HG03095 (cell line): Measurements from ENCODE around the gene LLGL2.

Experiments
- ATAC-seq: cut with Tn5 transposase; IDR thresholded peaks from one replicate; pipeline ENCODE4 v1.9.1; 2021; ENCODE audit warnings: moderate library complexity; ENCODE audit not compliant: unreplicated experiment

Gene LLGL2

DNA sequence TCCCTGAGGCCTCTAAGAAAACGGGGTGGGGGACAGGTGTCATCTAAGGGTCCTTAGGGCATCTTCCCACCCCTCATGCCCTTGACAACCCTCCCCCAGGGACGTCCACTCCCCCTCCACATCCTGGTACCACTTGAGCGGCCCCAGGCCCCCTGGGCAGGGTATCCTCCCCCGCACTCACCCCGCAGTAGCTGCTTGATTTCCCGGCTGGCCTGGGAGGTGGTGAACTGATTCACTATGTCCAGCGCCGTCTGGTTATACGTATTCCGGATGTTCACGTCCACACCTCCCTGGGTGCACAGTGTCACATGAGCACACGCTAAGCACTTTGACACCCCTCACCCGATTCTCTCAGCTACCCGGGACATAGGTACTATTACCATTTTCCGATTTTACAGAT is 19.9 kb upstream of the LLGL2 start:
- no peak for ATAC-seq

DNA sequence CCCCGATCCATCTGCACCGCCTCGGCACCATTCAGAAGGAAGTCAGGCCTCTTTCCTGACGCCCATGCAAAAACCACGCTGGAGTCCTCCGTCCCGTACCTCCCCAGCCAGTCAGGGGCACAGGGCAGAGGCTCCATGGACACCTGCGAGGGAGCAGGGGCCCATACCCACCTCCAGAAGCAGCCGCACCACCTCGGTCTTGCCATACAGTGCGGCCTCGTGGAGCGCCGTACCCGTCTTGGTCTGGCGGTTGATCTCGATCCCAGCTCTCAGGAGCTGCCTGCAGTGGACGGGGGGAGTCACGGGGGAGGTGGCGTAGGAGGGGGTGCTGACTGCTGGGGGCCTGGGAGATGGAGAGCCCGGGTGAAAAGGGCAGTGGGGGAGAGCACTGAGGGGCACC is 19.4 kb upstream of the LLGL2 start:
- no peak for ATAC-seq

DNA sequence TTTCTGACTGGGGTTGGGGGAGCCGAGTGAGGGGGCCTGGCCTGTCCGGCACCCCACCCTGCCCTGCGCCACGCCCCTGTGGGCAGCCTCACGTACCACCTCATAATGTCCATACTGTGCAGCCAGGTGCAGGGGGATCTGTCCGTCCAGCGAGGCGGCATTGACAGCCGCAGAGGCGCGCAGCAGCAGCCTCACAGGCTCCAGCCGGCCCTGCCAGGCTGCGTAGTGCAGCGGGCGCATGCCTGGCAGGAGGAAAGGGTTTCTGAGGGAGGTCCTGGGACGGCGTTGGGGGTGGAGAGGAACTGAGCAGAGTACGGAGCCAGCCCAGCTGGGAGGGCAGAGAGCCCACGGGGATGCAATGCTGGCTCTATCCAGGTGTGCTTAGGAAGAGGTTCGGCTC is 18.6 kb upstream of the LLGL2 start:
- ATAC-seq: no peak

DNA sequence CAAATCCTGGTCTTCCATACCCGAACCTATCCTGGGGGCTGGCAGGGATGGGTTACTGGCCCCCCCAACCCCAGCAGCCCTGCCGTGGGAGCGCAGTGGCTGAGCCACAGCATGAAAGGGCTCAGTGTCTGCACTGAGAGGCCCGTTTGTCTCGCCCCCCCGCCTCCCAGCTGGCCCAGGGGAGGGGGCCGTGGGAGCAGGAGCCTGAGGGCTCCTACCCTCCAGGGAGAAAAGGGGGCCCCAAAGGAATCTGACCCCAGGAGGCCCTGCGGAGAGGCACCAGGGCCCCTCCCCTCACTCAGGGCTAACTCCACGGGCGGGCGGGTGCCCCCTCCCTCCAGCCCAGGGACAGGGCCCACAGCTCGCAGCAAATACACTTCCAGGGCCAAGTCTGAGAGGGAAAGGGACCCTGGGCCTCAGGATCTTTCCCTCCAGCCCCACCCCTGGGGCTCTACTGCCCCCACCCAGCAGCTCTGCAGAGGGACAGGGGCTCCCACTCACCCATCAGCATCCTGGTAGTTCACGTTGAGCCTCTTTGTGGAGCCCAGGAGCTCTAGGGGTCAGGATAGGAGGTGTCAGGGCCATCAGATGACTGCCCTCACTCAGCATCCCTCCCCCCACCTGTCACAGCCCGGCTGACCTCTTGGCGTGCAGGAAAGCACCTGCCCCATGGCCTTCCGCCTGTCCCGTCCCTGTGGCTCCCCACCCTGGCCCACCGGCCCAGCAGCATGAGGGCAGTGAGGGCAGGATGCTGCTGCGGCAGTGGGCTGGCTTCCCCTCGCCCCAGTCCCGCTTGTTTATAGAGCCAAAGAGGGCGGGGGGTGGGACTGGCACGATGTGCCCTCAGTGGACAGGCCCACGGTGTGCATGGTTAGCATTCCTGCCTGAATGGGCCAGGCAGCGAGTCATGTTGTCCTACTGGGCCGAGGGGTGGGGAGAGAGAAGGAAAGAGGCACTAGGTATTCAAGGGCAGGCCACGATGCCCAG is 17.5 kb upstream of the LLGL2 start:
- ATAC-seq: no peak

DNA sequence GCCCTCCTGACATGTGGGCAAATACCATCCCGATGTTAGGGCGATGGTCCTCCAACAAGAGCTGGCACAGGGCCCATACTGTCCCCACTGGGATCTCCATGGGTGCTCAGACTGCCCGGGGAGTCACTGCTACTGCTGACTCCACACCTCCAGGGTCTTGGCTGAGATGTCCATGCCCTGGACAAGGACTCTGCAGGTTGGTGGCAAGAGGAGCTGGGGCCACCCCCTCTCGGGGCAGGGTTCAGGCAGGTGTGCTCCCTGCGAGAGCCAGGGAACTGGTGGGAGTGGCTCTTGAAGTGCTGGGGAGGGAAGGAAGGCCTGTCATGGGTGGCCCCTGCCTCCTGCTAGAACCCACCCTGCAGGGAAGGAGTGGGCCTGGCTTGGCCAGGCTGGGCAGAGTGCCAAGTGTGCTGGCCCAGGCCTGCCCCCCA is 16.6 kb upstream of the LLGL2 start:
- no peak for ATAC-seq

DNA sequence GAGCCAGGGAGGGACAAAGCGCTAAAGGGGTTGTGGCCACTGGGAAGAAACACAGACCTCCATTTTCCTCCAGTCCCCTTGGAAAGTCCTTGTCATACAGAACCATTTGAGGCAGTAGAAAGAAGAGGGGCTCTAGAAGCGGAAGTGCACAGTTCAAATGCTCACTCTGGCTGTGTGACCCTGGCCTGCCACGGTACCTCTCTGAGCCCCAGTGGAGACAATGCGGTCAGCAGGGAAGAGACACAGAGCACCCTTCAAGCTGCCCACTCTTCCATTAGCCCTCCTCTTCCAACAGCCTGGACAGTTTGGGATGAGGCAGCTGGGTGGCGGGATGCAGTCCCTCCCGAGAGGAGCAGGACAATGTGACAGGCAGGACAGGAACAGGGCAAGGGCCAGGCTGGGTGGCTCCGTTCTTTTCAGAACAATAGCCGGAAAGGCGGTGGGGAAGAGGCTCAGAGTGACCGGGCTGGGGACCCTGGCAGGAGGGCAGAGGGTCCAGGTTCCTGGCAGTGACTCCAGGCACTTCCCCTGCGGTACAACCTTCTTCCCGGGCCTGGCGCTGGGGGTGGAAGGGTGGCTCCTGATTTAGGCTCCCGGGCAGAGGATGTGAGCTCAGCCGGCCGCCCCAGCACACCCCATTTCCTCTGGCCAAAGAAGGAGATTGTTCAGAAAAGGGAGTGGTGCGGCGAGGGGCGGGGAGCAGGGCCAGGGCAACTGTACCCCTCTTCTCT is 15.8 kb upstream of the LLGL2 start:
- no peak for ATAC-seq

DNA sequence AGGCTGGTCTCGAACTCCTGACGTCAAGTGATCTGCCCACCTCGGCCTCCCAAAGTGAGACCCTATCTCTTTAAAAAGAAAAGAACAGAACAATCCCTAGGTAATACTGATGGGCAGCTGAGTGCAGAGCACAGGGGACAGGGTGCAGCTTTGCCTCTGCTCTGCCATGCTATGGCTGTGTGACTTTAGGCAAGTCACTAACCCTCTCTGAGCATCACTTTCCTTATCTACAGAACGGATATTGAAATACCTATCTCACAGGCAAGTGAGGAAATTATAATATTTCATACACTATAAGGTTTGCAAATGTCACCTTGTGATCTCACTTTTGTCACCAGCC is 14.3 kb upstream of the LLGL2 start:
- no peak for ATAC-seq

DNA sequence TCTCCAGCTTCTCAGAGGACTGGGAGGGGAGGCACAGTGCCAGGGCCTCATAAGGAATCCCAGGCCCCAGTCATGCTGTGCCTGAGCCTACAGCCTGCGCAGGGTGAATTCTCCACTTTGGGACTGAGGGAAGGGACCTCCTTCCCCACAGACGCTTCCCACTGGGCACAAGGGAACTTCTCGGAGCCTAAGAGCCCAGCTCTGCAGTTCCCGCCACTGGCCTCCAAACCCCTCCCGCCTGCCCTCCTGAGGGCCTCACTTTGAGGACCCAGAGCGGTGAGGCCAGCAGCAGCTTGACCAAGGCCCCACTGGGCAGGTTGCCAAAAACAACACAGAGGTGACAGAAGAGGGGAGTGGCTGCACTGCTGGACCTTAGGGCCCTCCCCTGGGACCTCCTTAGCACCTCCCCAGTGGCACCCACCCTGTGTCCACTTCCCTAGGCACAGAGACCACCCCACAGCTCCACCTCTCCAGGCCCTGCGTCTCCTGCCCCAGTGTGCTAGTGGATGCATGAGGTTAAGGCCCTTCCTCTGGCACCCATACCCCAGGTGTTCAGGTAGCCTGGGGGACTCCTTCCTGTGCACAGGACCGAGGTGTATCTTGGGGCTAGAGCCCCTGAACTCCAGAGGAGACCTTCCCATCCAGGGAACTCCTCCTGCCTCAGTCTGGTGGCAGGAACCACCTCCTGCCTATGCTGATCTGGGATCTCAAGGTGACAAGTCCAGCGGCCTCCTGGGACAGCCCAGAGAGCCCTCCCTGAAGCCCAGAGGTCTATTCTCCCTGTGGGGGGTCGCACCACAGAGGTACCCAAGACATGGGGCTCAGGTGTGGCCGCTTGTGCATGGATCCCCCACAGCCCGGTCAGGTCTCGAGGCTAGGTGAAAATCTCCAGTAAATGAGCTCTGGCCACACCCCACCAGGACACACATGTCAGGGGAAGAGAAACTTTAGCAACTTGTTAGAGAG is 13.6 kb upstream of the LLGL2 start:
- no peak for ATAC-seq

DNA sequence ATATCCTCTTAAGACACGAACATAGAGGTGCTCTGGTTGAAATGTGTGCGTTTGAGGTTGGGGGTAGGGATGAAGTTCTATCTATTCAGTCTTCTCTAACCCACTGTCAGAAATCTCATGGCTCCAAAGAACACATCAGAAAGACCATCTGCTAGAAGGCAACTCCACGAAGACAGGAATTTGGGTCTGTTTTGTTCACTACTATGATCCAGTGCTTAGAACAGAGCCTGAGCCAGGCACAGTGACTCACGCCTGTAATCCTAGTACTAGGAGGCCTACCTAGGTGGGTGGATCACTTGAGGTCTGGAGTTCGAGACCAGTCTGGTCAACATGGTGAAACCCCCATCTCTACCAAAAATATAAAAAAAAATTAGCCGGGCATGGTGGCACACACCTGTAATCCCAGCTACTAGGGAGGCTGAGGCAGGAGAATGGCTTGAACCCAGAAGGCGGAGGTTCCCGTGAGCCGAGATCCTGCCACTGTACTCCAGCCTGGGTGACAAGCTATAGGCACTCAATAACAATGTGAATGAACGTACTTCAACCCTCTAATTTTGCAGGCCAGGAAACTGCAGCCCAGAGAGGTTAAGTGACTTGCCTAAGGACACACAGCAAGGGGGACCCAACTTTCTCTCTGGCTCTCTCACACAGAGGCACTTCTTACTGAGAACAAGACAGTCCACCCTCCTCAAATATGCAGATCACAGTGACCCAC is 12.4 kb upstream of the LLGL2 start:
- ATAC-seq: no peak

DNA sequence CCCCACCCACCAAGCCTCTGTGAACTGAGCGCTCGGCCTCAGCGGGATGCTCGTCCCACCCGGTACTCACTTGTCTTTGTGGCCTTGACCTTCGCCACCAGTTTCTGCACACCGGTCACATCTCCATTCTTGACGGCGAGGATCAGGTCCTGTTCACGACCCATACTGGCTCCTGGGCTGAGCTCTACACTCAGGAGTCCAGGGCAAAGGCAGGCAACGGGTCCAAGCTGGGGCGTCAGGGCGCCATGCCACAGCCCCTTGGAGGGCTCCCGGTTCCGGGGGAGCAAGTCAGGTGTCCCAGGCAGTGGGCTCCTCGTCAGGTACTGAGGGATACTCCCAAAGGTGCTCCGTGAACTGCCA is 11.9 kb upstream of the LLGL2 start:
- ATAC-seq: no peak

DNA sequence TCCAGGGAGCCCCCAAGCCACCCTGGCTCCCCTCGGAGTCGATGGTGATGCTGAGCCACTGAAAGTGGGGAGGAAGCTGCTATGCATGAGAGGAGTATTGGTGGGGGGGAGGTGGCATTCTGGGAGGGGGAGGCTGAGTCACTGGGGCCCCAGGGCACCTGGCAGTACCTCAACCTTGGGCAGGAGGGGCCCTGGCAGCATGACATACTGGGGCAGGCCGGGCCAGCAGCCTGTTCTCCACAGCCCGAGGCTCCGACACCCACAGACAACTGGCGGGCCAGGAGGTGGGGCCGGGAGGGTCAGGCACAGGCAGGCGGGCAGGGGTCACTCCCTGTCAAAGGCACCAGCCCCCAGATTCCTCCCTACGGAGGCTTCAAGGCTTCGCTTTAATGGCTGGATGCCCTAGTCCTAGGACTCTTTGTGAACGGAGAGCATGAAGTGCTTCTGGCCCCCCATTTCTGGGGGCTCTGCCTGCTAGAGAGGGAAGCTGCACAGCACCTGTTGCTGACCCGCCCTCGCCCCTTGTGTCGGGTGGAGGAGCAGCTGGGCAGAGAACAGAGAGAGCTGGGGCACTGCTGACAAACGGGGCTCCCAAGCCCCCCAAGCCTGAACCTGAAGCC is 11.1 kb upstream of the LLGL2 start:
- ATAC-seq: no peak

DNA sequence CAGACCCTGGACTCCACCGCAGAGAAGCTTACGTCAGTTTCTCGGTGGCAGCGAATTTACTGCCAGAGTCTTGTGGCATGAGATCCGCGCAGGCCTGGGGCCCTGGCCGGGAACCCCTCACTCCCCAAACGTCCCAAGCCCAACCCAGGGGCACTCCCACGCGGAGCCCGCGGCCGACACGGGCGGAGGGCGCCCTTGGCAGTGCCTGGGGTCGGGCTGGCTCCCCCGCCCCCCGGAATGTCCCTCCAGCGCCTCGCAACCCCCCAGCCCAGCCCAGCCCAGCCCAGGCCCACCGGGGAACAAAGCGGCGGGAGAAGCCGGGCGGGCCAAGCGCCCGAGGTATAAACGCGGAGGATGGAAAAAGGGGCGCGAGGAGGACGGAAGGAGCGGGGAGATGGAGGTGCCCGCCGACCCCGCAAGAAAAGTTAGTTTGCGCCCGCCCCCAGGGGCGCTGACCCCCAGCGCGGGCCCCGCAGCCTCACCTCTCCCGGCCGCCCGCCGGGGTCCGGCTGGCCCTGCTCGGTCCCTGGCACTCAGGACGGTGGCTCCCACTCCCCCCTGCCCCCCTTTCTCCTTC is 10.5 kb upstream of the LLGL2 start:
- ATAC-seq: no peak

DNA sequence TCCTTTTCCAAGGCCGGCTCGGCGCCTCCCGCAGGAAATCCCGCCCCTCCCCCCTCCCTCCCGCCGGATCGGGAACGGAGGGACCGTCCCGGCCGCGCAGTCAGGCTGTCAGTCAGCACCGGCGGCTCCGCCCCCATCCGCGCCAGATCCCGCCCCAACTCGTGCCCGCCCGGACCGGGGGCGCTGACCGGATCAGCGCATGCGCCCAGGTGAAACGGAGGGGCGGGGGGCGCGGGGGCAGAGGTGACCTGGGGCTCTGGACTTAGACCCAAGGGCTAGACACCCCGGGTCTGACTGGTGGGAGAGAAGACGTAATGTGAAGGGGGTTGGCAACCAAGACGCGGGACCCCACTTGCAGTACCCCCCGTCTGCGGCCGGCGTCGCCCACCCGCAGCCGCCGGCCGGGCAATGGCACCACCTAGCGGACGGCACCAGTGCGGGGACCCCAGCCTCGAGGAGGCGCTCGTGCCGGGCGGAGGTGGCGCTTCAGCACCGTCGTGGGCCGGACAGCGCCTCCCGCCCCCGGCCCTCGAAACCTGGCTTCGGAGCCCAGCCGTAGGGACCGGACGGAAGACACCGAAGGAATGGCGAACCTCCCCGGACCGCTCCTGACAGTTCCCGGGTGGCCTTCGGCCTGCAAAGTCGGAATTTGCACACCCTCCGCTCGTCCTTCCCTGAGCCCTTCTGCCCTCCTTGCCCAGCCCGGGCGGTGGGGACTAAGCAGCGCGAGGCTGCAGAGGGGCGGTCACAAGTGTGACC is 9.8 kb upstream of the LLGL2 start, which contains the start of gene CASKIN2:
CASKIN2 (minus strand) TSS at position 42 of the 759 bp plus-strand sequence. CDS start 1,733 bp downstream, outside the sequence.
- peak; percentile 28 for ATAC-seq

DNA sequence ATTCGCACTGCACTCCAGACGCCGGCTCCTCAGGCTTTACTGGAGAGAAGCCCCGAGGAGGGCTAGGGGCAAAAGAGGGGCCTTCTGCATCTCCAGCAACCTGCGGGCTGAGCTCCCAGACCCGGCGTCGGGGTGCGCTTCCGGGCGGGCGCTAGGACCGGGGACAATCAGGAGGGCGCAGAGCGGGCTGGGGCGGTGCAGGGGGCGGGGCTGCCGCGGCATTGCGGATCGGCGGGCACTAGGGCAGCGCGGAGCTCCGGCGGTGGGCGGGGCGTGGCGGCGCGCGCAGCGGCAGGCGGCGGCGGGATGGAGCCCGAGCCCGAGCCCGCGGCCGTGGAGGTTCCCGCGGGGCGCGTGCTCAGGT is 9.3 kb upstream of the LLGL2 start, which contains the start of gene TSEN54:
TSEN54 (plus strand) TSS at position 274 of the 364 bp plus-strand sequence; CDS start at position 307, 33 bp downstream.
- ATAC-seq: peak; percentile 59

DNA sequence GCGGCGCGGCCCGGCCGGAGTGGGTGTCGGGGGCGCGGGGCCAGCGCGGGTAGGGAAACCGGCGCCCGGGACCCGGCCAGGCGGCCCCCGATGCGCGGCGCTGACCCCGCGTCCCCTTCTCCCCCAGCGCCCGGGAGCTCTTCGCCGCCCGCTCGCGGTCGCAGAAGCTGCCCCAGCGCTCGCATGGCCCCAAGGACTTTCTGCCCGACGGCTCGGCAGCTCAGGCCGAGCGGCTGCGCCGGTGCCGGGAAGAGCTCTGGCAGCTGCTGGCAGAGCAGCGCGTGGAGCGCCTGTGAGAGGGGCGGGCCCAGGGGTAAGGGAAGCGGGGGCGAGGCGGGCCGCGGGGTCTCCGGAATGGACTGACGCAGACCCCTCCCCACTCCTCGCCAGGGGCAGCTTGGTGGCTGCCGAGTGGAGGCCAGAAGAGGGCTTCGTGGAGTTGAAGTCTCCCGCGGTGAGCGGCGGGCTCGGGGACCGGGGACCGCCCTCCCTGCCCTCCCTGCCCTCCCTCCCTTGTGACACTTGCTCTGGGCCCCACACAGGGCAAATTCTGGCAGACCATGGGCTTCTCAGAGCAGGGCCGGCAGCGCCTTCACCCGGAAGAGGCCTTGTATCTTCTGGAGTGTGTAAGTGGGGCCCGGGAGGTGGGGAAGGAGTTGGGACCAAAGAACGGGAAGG is 8.7 kb upstream of the LLGL2 start:
- peak; percentile 8 for ATAC-seq

DNA sequence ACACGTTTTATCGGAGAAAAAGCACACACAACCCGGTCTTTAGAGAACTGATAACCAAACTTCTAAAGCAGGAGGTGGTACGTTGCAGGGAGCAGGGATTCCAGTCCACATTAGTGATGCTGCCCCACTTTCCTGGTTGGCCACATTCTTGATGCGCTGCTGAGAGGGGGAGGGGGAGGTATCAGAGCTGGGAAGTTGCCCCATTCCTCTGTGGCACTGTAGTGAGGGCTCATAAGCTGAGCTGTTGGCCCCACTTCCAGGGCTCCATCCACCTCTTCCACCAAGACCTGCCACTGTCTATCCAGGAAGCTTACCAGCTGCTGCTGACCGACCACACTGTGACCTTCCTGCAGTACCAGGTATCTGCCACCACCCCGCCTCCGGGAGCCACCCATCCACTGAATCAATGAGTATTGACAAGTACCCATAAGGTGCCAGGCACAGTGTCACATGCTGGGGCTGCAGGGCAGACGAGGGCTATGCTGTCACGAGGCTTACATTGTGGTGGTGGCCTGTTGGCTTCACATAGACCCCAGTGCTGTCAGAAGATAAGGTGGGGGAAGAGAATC is 8.1 kb upstream of the LLGL2 start:
- ATAC-seq: no peak

DNA sequence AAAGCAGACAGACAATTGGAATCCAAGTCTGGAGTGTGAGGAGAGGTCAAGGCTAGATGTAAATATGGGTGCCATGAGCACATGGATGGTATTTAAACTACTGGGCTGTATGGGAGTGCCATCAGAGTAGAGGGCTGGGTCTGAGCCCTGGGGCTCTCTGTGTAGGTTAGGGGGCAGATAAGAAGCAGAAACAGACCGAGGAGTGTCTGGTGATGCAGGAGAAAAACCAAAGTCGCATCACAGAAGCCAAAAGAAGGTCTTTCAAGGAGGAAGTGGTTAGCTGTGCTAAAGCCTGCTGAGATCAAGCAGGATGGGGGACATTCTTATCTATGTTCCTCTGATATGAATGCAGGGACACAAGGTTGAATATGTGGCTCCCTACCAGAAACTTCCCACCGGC is 7.3 kb upstream of the LLGL2 start:
- no peak for ATAC-seq

DNA sequence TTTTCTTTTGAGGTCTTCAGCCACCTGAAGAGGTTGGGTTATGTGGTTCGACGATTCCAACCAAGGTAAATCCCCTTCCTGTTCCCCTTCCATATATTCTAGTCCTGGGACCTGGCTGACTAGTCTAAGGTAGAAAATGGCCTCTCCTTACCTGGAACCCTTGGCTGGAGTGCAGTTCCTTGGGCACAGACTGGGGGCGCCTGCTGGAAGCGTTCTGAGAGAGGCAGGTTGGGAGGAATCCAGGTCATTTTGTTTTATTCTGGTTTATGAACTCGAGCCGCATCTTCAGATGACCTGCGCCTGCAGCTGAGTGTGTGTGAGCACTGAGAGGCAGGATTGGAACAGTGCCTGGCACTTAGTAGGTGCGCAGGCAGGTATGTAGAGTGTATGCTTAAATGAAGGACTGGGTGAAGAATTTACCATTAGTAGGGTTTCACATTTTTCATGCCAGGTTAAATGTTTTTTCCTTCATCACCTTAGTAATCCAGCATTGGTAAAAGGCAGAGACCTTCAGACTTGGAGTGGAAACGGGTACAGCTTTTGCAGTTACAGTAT is 6.4 kb upstream of the LLGL2 start:
- no peak for ATAC-seq
